Stimulated activated CD4-positive, alpha-beta T cell treated with anti-CD3 and anti-CD28 coated beads, Interleukin-15, amount 100 ng/mL, for 1 hour (primary cell): ENCODE results near the gene LIPE.
A peak's percentile ranks its signal among the peaks of the same experiment; 100 is the strongest.

Source experiments
- DNase-seq, 2 donors: peaks; one replicate each; pipeline ENCODE4 v3.0.0-alpha.2; 2020; ENCODE audit warnings: low read depth in 1 of 2, low spot score in 1 of 2

The LIPE gene

DNA sequence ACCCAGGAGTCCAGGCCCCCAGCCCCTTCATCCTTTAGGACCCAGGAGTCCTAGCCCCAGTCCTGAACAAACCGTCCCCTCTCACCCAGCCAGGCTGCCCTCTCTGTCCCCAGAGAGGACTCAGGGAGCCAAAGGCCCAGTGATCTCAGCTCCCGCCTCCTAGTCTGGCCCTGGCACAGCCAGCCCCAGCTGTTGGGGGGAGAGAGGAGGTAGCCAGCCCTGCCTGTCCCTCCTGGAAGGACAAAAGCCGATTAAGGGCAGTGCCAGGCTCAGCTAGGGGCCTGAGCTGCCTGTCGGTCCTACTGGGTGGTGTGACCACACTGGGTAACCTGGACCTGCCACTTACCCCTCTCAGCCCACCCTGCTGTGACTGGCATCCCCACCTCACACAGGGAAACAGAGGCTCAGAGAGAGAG, 14.5 kb downstream of the LIPE start:
- no peak for DNase-seq

DNA sequence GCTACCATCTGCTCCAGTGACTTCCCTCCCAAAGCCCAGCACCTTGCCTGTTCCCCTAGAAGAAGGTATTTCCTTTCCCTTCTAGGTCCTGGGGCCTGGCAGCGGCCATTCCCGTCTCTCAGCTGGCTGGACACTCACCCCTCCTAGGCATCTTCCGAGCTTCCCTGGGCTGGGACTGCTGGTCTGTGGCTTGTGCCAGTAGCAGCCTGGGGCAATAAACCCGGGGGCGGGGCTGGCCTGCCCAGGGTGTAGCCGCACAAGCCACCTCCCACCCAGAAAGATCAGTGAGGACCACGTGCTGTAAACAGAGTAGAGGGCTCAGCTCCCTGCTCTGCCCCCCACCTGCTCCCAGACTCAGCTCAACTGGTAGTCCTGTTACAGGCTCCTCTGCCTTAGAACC, 15.0 kb downstream of the LIPE start:
- DNase-seq = no peak

DNA sequence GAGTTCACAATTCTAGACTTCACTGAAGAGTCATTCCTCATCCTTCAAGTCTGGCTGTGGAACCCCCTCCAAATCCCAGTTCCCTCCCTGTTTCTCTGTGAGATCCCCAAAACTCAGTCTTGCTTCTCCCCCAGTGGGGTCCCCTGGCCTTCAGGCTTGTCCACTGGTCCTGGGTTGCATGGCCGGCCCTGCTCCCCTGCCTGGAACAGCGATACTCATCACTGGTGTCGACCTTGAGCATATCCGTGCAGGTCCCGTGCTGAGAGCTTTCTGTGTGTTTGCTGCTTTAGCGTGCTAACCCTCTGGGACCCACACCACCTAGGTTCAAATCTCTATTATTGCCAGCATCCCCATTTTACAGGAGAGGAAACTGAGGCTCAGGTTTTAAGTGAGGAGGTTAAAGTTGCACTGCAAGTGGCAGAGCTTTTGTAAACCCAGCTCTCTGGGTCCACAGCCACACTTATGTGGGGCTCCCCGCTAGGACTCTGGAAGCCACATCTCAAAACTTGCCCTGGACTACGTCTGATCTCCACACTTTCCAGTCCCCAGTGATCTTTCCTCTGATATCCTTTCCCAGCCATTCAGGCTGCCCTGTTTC, 15.5 kb downstream of the LIPE start:
- no peak for DNase-seq

DNA sequence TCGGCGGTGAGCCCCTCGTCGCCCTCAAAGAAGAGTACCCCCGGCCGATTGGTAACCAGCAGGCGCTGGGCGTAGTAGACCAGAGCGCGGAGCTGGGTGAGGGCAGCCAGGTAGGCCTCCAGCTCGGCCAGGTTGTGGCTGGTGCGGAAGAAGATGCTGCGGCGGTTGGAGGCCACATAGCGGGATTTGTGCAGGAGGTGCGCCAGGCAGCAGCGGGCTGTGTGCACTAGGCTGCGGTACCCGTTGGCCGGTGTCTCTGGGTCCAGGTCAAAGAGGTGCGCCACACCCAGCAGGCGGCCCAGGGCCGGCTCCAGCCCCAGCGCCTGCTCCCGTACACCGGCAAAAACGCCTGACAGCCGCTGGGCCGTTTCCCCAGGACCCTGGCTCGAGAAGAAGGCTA, 16.8 kb downstream of the LIPE start:
- no peak for DNase-seq

DNA sequence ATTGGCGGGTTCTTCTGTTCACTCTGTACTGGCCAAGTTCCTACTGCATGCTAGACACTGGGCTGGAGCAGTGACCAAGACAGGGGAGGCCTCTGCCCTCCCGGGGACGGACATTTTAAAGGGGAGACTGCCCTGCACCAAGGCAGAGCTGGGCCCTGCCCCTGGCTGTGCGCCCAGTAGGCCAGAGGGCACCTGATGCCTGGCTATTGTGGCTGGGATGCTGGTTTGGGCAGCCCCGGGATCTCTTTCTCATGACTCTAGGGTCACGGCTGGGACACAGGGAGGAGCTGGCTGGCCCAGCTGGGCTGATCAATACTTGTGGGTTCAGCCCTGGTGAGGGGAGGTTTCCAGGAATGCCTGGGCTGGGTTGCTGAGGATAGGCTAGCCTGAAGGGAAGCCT, 17.7 kb downstream of the LIPE start:
- DNase-seq = no peak

DNA sequence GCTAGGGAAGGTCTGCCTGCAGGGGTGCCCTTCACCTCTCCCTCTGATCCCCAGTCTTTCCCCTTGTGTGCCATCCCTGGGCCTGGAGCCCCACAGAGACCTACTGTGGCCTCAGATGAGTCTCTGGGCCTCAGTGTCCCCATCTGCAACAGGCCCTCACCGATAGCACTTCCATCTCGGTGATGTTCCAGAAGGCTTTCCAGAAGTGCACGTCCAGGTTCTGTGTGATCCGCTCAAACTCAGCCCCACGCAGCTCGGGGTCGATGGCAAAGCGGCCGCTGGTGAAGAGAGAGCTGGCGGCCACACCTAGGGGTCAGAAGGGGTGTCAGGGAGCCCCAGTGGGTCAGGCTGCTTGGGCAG, 19.4 kb downstream of the LIPE start:
- DNase-seq = no peak

DNA sequence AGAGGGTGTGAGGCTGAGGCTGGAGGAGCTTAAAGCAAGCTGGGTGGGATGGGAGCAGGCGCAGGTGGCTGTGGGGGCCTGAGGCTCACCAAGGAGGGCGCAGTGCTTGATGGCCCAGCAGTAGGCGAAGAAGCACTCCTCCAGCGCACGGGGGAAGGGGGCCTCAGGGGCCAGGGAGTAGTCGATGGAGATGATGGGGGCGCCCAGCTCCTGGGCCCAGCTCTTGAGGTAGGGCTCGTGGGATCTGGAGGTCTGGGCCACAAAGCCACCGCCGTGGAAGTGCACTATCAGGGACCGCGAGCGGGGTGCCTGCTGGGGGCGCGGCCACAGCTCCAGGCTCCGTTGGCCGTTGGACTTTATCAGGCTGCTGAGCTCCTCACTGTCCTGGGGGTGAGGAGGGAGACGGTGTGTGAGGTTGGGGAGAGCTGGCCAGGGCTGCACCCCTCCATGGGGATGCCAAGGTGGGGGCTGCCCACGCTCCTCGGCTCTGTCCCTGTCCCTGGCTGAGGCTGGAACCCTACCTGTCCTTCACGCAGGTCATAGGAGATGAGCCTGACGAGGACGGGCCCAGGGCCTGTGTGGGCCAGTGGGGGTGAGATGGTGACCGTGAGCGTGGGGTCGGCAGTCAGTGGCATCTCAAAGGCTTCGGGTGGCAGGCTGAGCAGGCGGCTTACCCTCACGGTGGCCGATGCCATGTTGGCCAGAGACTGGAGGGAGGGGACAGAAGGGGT, 19.9 kb downstream of the LIPE start:
- no peak for DNase-seq

DNA sequence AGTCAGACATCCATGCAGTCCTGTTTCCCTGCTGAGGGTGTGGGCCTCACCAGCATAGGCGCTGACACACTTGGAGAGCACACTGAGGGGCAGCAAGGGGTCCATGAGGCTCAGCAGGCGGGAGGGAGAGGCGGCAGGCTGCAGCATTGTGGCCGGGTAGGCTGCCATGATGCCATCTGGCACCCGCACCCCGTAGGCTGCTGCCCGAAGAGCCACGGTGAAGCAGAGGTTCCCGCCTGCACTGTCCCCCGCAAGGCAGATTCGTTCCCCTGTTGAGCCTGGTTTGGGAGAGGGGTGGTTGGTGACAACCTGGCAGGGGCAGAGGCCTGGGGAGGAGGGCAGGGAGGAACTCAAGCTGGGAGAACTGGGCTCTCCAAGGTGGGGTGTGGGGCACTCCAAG, 21.1 kb downstream of the LIPE start:
- DNase-seq = no peak

DNA sequence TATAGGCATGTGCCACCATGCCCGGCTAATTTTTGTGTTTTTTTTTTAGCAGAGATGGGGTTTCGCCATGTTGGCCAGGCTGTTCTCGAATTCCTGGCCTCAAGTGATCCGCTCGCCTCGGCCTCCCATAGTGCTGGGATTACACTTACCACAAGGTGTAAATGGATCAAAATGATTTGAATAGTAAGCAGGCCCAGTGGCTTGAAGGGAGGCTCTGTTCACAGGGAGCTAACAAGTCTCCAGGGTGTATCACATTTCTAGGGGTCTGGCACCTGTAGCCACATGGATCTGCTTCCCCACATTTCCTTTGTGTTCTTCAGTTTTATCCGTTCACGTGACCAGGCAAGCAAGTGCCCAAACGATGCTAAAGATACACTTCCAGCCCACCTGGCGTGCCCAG, 23.6 kb downstream of the LIPE start:
- DNase-seq = no peak

DNA sequence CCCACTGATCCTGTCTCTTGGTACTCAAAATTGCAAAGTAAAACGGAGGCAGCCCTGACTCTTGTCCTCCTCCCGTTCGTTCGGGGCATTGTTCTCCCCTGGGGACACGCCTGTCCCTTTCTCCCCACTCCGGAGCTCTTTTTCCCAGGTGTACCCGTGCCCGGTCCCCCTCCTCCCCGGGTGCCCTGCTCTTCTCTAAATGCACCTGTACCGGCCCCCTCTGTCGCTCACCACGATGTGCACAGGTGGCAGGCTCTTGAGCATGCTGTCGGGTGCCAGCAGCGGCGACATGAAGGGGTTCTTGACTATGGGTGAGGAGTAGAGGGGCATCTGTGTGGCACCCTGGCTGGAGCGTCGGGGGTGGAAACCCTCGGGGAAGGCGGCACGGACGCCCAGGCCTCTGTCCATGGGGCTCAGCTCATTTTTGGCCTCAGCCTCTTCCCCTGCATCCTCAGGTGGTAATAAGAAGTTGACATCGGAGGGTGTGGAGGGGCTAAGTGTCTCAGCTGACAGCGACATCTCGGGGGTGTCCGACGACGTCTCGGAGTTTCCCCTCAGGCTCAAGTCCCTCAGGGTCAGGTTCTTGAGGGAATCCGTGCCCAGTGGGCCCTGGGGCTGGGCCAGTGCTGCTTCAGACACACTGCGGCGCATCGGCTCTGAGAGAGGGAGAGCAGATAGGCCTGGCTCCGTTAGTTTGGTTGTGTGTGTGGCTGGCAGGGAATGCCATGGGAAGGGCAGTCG, 24.6 kb downstream of the LIPE start:
- DNase-seq = no peak

DNA sequence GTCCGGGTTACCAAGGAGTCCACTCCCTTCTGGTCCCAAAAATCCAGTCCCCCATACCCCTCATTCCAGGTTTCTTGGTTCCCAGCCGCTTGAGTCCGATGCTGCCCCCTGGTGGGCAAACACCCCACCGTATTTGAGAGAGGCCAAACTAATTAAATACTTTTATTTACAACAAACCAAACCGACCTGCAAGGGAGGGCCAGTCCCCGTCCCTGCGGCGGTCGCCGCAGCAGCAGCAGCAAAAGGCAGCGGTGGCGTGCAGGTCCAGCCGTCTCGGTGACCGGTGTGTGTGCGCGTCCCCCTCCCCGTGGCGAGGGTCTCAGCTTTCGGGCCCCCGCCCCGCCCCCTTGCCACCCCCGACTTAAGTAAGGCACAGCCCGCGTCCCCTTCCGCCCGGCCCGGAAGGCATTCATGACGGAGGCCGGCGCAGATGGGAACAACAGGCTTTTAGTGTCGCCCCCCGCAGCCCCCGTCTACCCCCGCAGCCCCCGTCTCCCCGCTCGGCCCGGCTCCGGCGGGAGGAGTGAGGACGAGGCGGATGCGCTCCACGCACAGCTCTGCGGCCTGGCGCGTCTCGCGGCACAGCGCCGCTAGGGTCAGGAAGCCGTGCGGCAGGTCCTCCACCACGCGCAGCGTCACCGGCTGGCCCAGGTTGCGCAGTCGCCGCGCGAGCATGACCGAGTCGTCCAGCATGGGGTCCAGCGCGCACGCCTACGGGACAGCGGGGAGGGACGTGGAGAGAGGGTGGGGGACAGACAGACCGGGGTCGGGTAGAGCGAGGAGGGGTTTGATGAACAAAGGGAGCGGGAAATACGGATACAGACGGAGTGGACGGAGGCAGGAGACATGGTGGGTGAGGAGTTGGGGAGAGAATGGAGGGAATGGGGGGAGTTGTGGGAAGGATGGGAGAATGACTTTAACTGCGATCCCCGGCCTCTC, 25.6 kb downstream of the LIPE start:
- peak; percentile 56 to 70 for DNase-seq

DNA sequence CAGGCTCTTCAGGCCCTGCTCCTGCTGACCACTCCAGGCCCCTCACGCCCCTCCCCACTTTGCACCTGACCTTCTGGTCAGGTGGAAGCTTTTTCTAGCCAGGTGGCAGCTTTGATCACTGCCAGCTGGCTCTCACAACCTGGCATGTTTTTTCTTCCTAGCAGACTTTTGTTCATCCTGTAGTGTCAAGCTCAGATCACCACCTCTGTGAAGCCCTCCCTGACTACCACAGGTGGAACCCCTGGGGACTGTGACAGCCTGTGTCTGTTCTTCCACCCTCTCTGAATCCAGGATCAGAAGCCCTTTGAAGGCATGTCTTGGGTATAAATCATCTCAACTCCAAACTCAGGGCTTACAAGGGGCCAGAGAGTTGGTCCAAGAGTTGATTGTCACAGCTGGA, 26.8 kb downstream of the LIPE start:
- no peak for DNase-seq

DNA sequence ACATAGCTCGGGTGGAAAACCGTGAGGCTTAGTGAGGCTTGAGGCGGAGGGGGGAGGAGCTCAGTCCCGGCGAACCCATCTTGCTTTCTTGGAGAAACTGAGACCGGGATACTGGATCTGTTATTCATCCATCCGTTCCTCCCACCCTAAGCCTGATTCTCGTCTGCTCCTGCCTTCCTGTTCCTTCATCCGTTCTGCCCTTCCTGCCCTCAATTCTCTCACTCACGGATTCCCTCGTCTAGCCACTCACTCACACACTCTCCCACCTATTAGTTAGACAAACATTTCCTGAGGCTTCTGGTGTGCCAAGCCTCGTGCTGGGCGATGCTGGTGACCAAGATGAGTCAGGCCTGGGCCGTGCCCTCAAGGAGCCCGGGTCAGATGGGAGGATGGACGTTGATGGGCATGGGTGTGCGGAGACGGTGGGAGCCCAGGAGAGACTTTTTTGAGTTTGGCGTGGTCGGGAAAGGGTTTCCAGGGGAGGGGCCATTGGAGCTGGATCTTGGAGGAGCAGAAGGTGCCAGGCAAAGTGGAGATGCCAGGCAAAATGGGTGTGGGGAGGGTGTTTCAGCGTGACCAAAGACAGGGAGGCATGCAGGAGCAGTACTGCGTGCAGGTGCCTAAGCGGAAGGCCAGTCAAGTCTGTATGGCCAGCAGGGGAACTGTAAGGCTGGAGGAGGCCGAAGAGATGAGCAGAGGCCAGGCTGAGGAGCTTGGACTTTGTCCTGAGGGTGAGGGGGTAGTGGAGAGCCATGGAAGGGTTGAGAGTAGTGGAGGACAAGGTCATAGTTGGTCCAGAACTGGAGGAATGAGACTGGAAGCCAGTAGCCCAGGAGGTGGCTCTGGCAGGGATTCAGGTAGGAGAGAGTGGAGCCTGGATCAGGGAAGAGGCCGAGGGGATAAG, 29.7 kb downstream of the LIPE start:
- no peak for DNase-seq

DNA sequence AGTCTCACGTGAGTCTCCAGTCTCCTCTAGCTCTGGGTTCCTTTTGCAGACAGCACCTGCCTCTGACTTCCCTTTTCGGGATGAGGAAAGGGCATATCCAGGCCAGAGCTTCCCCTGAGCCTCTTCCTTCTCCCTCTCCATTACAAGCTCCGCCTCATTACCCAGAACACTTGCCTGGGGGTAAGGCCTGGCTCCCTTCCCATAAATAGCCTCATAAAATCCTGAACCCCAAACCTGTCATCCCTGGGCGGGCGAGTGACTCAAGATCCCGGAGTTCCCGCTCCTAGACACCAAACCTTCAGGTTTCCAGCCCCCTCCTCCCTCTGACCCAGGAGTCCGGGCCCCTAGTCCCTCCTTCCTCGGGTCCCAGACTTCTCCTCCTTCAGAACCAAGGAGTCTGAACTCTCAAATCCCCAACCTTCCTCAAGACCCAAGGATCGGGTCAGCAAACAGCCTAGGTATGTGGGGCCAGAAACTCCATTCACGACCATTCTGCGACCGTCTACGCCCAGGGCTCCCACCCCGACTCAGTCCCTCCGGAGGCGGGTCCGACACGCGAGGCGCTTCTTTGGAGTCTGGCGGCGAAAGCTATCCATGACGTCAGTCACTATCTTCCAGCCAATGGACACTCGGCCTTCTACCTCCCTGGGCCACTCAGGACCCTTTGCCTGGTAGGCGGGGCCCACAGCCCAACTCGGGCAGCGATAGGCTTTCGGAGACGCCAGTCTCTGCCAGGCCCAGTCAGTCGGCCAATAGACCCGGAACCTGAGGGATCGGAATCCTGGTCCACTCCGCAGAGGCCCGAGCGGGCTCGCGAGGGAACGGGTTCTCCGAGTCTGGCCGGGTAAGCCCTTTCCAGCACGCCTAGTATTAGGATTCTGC, 30.6 kb downstream of the LIPE start:
- peak; percentile 80 to 91 for DNase-seq

DNA sequence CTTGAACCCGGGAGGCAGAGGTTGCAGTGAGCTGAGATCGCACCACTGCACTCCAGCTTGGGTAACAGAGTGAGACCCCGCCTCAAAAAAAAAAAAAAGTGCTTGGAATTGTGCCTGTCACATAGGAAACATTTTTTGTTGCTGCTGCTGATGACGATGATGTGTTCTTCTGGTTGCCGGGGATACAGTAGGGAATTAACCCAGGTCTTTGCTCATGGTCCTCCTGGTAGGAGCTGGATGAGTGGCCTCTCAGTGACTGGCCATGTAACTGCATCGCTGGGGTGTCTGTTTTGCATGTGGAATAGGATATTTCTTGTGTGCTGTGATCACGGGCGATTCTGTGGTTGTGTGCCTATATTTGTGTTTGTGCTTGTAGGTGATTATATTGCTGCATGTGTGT, 32.4 kb downstream of the LIPE start:
- DNase-seq = no peak

DNA sequence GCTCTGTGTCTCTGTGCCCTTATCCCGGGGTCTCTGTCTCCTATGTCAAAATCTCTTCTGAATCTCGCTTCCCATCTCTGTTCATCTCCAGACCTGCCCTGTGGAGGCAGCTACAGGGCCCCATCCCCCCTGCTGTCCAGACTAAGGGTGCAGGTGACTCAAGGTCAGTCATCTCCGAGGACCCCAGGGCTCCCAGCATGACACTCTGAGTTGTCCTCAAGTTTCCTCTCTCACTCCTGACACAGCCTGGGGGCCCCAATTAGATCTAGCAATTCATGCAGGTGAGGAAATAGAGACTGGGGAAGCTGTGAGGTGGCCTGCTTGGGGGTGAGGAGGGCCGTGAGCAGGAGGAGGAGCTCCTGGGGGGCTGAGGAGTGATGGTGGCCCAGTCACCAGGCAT, 35.0 kb downstream of the LIPE start:
- no peak for DNase-seq

DNA sequence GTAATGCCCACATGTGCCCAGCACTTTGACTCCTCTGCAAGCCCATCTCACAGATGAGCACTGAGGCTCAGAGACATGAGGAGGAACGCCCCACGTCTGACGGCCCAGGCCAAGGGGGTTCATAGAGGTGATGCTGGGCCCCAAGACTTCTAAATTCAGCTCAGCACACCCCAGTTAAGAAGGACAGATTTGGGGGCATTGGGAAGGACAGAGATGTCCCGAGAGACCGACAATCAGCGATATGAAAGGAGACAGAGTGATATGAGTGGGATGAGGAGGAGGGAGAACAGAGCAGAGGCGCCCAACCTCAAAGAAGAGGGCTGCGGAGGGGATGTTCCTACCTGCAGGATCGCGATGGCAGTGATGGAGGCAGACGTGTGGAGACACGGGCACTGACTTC, 37.3 kb downstream of the LIPE start, which contains the start of gene CNFN:
CNFN (minus strand) TSS at position 399 of the 400 bp plus-strand sequence. CDS start 1,260 bp downstream, outside the sequence.
- DNase-seq = no peak

DNA sequence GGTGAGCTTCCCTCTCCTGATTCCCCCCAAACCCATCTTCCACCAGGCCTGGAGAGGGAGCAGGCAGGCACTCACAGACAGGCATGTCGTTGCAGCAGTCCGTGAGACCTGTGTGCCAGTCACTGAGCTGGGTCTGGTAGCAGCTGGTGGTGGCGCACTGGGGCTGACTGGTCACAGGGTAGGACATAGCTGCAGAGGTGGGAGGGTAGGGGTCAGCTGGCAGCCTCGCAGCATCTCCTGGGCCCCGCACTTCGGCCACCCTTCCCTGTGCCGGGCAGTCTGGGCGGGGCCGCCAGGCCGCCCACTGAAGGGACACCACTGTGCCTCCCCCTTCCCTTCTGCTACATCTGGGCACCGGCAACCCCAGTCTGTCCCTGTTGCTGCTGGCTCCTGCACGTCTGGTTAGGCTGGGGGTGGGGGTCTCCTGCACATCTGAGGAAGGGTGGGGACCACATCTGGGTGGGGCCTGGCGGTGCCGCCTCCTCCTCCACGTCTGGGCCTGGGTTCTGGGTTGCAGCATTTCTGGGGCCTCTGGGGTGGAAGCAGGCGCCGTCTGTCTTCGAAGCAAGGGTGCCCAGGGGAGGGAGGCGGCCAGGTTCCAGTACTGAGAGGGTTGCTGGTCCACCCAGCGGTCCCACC, 38.2 kb downstream of the LIPE start:
- DNase-seq = no peak
